ENCODE measurements around the gene ABCC3. TPM values are rescaled to one million over a fixed set of nuclear protein-coding genes. Genes with fewer than 3 reads are reported as not detected.

Gene ABCC3
- total and polyA plus RNA-seq, 9 of the 15 experiments (the other 6 are each of a cell fraction or from before 2014, with no cell fraction given): 0.03 to 1.6 (median 0.42) TPM; not detected in 5

DNA sequence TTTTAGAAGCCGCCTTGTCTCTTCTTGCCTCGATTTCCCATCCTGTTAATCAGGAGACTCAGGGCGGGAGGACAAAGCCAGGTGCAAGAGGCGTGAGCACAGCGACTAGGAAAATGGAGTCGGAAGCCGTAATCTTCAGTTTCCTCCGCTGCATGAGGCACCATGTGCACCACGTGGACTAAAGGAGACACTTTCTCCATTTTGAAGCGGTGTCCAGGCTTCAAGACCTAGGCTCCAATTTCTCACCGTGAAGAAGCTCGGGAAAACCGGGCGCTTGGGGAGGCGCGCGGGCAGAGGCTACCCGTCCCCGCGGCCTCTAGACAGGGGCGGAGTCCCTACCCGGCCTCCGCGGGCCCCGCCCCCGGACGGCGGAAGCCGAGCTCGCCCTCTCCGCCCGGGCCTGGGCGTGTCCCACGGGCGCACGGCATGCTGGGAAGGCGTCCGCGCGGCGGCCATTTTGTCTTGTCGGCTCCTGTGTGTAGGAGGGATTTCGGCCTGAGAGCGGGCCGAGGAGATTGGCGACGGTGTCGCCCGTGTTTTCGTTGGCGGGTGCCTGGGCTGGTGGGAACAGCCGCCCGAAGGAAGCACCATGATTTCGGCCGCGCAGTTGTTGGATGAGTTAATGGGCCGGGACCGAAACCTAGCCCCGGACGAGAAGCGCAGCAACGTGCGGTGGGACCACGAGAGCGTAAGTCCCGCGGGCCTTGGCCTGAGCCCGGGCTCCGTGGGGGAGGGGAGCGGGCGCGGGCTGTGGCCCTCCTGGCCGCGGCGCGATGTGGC lies 84.7 kb downstream of the ABCC3 start, which contains the start of gene LUC7L3 (continued):
- TF ChIP-seq FOXA1 (IDR thresholded peaks at IDR 0.05; ENCODE audit: borderline replicate concordance): no peak
- no peak for TF ChIP-seq HNRNPK (IDR thresholded peaks at IDR 0.05; ENCODE audit: low read depth, low read length, poor library complexity, severe bottlenecking)
- TF ChIP-seq MXI1 (IDR thresholded peaks at IDR 0.05; ENCODE audit: low read depth, low read length): no peak
- TF ChIP-seq ZNF639 (CRISPR knock-in tag; conservative IDR thresholded peaks at IDR 0.05 in 1 of 2, IDR thresholded peaks at IDR 0.05 in 1 of 2): peak in 1 of 2 experiments; percentile 99; a peak in 2 of 4 replicates
- TF ChIP-seq ZNF717 (CRISPR knock-in tag; IDR thresholded peaks at IDR 0.05): no peak
- TF ChIP-seq RFX1 (IDR thresholded peaks at IDR 0.05): no peak
- no peak for TF ChIP-seq ZSCAN29 (IDR thresholded peaks at IDR 0.05)
- TF ChIP-seq, protein P1, sequence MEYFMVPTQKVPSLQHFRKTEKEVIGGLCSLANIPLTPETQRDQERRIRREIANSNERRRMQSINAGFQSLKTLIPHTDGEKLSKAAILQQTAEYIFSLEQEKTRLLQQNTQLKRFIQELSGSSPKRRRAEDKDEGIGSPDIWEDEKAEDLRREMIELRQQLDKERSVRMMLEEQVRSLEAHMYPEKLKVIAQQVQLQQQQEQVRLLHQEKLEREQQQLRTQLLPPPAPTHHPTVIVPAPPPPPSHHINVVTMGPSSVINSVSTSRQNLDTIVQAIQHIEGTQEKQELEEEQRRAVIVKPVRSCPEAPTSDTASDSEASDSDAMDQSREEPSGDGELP (CRISPR knock-in tag; IDR thresholded peaks at IDR 0.05; ENCODE audit: borderline replicate concordance): peak; percentile 42; the same call in 1 of the 2 replicates
- no peak for TF ChIP-seq SNRNP70 (optimal IDR thresholded peaks at IDR 0.05; ENCODE audit: low read depth, low read length)
- TF ChIP-seq ZNF644 (tag; IDR thresholded peaks at IDR 0.05; ENCODE audit: low read depth): 0 out of 2 replicates have a peak, but pooled peaks have one; percentile 28
- TF ChIP-seq NFXL1 (CRISPR knock-in tag; IDR thresholded peaks at IDR 0.05): no peak
- TF ChIP-seq PHB (CRISPR knock-in tag; IDR thresholded peaks at IDR 0.05): no peak
- no peak for TF ChIP-seq ZNF668 (CRISPR knock-in tag; IDR thresholded peaks at IDR 0.05)
- no peak for TF ChIP-seq POLR3G (IDR thresholded peaks at IDR 0.05; ENCODE audit: extremely low read depth, insufficient read length, insufficient replicate concordance)
- TF ChIP-seq SP2 (IDR thresholded peaks at IDR 0.05; ENCODE audit: extremely low read depth, low read depth, low read length, poor library complexity, severe bottlenecking): no peak
- TF ChIP-seq CBX2 (IDR thresholded peaks at IDR 0.05; ENCODE audit: insufficient read depth, low read length, poor library complexity, severe bottlenecking): no peak
- no peak for TF ChIP-seq NFYB (IDR thresholded peaks at IDR 0.05; ENCODE audit: extremely low read depth, insufficient read length)
- TF ChIP-seq STAT5B (CRISPR knock-in tag; IDR thresholded peaks at IDR 0.05): no peak
- no peak for TF ChIP-seq ZNF224 (CRISPR knock-in tag; IDR thresholded peaks at IDR 0.05)
